HK-2 (cell line): ENCODE results near the gene DNAJC7.
"Not testable (repeated sequence)": the region's sequence is repeated elsewhere in the genome, so short reads cannot be mapped to it uniquely, and the experiment has no call there.

Experiments
- DNase-seq: peaks from one replicate; pipeline ENCODE4 v3.0.0-alpha.2; 2018; ENCODE audit not compliant: unreplicated experiment

Gene DNAJC7

GRCh38 chr17:41957031-41957868 lies 60.0 kb downstream of the DNAJC7 start:
- peak; percentile 59 for DNase-seq

DNA sequence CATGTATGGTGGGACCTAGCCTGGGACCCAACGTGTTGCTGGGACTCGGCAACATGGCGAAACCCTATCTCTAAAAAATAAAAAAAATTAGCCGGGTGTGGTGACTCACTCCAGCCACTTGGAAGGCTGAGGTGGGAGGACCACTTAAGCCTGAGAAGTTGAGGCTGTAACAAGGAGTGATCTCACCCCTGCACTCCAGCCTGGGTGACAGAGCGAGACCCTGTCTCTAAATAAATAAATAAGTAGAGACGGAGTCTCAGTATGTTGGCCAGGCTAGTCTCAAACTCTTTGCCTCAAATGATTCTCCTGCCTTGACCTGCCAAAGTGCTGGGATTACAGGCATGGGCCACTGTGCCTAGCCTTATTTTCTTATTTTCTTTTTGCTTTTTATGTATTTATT lies 60.7 kb downstream of the DNAJC7 start:
- DNase-seq: no peak

DNA sequence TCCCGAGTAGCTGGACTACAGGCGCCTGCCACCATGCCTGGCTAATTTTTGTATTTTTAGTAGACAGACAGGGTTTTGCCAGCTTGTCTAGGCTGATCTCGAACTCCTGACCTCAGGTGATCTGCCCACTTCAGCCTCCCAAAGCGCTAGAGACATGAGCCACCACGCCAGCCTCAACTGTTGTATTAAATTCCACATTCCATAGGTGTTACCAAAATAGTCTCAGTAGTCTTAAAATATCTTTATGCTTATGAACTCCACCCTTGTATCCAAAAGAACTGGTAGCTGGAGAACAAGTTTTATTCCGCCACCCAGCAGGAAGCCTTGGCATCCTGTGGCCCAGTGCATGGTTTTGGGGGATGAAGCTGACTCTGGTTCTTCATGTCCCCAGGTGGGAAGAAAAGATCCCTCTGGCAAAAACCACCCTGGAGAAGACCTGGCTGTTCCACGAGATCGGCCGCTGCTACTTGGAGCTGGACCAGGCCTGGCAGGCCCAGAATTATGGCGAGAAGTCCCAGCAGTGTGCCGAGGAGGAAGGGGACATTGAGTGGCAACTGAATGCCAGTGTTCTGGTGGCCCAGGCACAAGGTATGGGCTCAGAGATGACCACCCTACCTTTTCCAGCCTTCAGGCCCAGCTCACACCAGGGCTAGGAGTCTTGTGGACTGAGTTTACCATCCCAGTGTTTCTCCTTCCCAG lies 68.3 kb downstream of the DNAJC7 start:
- DNase-seq: no peak

GRCh38 chr17:41944943-41945342 lies 72.3 kb downstream of the DNAJC7 start:
- no peak for DNase-seq

- DNase-seq: no peak
Observed at GRCh38 chr17:41943492-41943891, 73.7 kb downstream of the DNAJC7 start.

- no peak for DNase-seq
Observed at GRCh38 chr17:41942626-41943373, 74.4 kb downstream of the DNAJC7 start.

DNA sequence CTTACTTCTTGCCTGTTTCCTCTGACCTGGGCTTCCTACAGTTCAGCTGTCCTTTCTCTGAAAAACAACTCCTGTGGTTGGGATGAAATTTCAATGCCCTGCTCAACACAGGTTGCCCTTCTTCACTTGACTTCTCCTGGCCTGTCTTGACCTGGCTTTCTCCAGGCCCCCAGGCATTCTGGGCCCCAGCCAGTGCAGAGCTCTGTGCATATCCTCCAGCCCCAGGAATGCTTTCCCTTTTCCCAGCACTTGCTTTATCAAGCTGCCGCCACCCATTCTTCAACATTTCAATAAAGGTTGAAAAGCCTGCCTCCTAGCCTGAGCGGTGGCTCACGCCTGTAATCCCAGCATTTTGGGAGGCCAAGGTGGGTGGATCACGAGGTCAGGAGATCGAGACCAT lies 76.1 kb downstream of the DNAJC7 start:
- DNase-seq: no peak

GRCh38 chr17:41939693-41940090 lies 77.5 kb downstream of the DNAJC7 start:
- DNase-seq: no peak

- DNase-seq: no peak
Observed at GRCh38 chr17:41939044-41939692, 78.1 kb downstream of the DNAJC7 start.

DNA sequence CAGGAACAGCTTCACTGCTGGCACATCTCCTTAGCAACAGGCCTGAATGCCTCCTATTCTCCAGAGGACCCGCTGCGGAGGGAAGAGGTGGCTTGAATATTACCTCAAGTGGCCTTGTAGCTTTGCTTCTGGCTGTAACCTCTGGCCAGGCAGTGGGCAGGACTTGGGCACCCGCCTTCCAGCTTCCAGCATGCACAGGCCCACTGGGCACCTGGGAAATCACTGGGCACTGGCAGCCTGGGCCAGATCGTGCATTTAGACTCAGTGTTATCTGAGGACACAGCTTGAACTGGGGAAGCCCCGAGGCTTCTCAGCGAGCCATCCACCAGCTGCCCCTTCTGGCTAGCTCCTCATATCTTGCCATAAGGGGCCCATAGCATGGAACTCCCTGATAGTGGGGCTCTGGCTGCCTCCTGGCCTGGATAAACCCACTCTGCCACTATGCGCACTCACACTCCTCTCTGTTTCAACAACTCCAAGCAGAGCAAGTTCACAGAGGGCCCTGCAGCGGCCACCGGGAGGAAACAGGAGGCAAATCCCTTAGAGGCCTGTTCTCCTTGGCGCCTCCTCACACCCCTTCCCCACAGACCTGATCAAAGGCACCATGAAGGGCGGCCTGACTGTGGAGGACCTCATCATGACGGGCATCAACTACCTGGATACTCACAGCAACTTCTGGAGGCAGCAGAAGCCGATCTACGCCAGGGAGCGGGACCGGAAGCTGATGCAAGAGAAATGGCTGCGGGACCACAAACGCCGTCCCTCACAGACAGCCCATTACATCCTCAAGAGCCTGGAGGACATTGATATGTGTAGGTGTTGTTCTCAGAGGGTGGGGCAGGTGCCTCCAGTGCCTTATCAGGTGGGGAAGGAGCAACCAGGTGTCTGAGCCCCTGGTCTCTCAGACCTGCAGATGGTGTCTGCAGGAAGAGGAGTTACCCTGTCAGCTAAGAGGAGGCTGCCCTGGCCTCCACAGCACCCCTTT lies 79.0 kb downstream of the DNAJC7 start:
- no peak for DNase-seq

- DNase-seq: no peak
Observed at GRCh38 chr17:41935641-41936040, 81.6 kb downstream of the DNAJC7 start.

DNA sequence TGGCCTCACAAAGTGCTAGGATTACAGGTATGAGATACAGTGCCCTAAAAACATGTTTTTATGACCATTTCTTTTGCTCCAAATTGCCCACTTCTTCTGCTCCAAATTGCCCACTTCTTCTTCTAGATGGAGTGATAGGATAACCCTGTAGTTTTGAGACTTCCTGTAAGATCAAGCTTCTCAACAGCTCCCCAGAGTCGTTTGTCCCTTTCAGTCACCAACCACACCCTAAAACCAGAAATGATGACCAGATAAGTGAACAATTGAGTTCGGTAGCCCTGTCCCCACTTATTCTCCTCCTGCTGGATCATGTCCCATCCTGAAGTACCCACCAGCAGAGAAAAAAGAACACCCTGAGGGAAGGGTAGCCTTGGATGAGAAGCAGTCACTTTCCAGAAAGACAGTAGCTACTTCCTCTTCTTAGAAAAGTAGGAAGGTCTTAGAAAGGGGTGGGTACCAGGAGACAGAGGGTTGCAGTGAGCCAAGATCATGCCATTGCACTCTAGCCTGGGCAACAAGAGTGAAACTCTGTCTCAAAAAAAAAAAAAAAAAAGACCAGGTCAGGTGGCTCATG lies 84.3 kb downstream of the DNAJC7 start:
- DNase-seq: no peak

DNA sequence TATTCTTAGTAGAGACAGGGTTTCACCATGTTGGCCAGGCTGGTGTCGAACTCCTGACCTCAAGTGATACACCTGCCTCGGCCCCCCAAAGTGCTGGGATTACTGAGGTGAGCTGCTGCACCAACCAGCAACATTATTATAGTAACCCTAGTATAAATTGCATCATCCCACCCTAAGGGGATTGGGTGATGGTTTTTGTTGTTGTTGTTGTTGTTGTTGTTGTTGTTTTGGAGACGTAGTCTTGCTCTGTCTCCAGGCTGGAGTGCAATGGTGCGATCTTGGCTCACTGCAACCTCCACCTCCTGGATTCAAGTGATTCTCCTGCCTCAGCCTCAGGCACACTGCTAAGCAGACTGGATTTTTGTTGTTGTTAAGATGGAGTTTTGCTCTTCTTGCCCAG lies 85.5 kb downstream of the DNAJC7 start:
- not testable (repeated sequence) for DNase-seq

GRCh38 chr17:41930833-41931156 lies 86.4 kb downstream of the DNAJC7 start:
- not testable (repeated sequence) for DNase-seq

GRCh38 chr17:41930009-41930832 lies 87.0 kb downstream of the DNAJC7 start, which contains the start of gene ODAD4:
Gene ODAD4, plus strand, starts transcription at chr17:41930617. Its CDS starts 107 bp downstream, at chr17:41930724.
- DNase-seq: peak; percentile 97

- no peak for DNase-seq
Observed at GRCh38 chr17:41928693-41929251, 88.5 kb downstream of the DNAJC7 start.
